ENCODE data around the gene FSIP1.

FSIP1 gene

GRCh38 chr15:39701988-39702387 lies 80.7 kb downstream of the FSIP1 start:
- TF ChIP-seq CTCF (IDR thresholded peaks at IDR 0.05; ENCODE audit: borderline replicate concordance, insufficient read depth, low read depth, low read length): no peak

GRCh38 chr15:39700375-39700700 lies 82.3 kb downstream of the FSIP1 start:
- TF ChIP-seq CTCF (IDR thresholded peaks at IDR 0.05; ENCODE audit: borderline replicate concordance, insufficient read depth, low read depth, low read length): no peak
- H3K4me3 ChIP-seq (ENCODE audit: low read depth, low read length): no peak overlapping the region

More at GRCh38 chr15:39701988-39702387, 80.7 kb downstream of the FSIP1 start:
- H3K4me3 ChIP-seq (ENCODE audit: low read depth, low read length): no peak overlapping the region

DNA sequence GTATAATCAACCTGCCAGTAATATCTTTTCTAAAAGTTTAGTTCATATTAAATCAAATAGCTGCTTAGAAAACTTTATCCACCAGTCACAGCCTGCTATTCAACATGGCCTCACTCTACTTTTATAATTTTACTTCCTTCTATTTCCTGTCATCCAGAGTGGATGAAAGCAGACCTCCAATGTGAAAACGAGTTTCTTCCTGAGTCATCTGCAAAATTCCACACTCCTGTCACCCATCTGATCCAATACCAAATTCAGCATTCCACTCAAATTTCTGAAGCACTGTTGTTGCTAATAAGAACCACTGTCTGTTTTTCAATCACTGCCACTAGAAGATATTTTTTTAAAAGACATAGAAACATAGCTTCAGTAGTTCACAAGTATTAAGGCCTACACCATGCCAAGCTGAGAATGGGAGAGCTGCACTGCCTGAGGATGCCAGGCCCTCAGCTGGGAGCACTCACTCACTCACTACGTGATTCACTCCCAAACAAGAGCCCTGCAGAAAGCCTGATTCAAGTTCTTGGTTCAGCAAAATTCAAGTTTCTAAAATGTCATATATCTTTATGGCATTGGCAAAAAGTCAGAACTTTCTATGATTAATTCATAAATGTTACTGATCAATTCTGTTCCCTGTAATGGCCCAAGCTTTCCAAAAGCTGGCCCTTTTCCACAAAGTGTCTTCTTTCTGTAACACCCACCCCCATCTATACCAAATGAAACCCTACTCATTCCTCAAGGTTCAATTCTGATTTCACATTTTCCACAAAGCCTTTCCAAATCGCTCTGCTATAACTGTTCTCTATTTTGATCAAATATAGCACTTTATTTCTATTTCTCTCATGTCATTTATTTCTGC lies 82.9 kb downstream of the FSIP1 start:
- H3K4me3 ChIP-seq (ENCODE audit: low read depth, low read length): no peak overlapping the region

DNA sequence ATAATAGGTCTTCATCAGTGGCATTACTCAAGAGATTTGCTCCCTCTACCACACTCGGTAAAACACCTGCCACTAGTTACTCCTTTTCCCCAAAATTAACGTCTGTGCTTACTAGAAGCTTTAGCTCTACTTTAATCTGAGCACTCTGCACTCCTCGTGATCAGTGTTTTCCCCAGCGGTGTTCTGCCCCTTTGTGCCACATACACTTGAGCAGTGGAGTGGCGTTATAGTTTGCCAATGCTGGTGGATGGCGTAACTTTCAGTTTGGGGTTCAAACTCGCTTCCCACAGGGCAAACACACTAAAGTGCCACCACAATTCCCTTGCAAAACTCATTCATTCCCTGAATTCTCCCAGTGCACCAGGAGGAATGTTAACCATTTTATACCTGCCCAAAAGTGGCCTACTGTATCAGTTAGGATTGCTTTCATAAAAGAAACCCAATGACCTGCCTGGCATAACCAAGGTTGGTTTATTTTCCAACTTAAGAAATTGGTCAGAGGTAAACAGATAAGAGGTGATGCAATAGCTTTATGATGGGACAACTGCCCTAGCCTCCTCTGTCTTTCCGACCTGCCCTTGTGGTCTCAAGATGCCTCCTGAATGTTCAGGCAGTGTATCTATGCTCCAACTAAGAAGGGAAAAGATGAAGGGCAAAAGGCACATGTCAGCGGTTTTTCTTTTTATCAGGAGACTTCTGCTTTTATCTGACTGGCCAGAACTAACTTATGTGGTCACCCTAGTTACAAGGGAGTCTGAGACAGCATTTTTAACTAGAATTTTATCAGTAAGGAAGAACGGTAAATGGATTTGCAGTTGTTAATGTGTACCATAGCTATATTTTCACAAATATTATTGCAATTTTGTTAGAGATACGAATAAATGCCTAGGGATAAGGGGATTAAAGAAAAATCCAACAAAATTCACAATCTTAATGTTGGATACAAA lies 83.9 kb downstream of the FSIP1 start:
- TF ChIP-seq CTCF (IDR thresholded peaks at IDR 0.05; ENCODE audit: borderline replicate concordance, insufficient read depth, low read depth, low read length): no peak
- H3K4me3 ChIP-seq (ENCODE audit: low read depth, low read length): no peak overlapping the region

More for the DNA sequence above, 82.9 kb downstream of the FSIP1 start:
- no peak for TF ChIP-seq CTCF (IDR thresholded peaks at IDR 0.05; ENCODE audit: borderline replicate concordance, insufficient read depth, low read depth, low read length)

GRCh38 chr15:39697509-39697908 lies 85.1 kb downstream of the FSIP1 start:
- H3K4me3 ChIP-seq (ENCODE audit: low read depth, low read length): no peak overlapping the region
- no peak for TF ChIP-seq CTCF (IDR thresholded peaks at IDR 0.05; ENCODE audit: borderline replicate concordance, insufficient read depth, low read depth, low read length)

DNA sequence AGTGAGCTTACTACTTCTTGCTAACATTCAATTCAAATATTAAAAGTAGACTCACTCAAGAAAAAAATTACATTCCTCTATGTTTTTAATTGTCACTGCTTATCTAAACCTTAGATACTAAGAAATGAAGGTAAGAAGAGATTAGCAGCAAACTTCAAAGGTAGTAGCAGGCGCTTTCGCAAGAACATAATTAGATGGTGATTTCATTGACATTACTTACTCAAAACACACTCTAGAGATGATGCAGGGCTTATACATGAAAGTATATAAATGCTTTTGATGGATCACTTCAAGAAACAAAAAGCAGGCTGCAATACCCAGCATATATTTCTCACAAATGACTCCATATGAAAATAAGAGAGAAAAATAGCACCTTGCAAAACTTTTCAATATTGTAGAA lies 86.8 kb downstream of the FSIP1 start:
- no peak overlapping the region for H3K4me3 ChIP-seq (ENCODE audit: low read depth, low read length)
- no peak for TF ChIP-seq CTCF (IDR thresholded peaks at IDR 0.05; ENCODE audit: borderline replicate concordance, insufficient read depth, low read depth, low read length)

All from GM12875 (cell line).